Suprapubic skin (tissue), 4 donors: ENCODE data around the gene CENPH. TPM values are rescaled to one million over a fixed set of nuclear protein-coding genes. Genes with fewer than 3 reads are reported as not detected.
A peak's percentile ranks its signal among the peaks of the same experiment; 100 is the strongest.
"Not testable (repeated sequence)": the region's sequence is repeated elsewhere in the genome, so short reads cannot be mapped to it uniquely, and the experiment has no call there.

Experiments
- DNase-seq, 2 donors: peaks; one replicate each; pipeline ENCODE4 v3.0.0-alpha.2; 2019; ENCODE audit warnings: low spot score in 2 of 2
- H3K27ac ChIP-seq: fragments of 200-600 bp; sonication (generic); one replicate; pipeline ENCODE4 v1.5.1; 2019
- H3K27me3 ChIP-seq: fragments of 200-600 bp; sonication (generic); one replicate; pipeline ENCODE4 v1.5.1; 2019
- H3K36me3 ChIP-seq: fragments of 200-600 bp; sonication (generic); one replicate; pipeline ENCODE4 v1.5.1; 2019
- H3K4me1 ChIP-seq: fragments of 200-600 bp; sonication (generic); one replicate; pipeline ENCODE4 v1.5.1; 2019
- H3K4me3 ChIP-seq: fragments of 200-600 bp; sonication (generic); one replicate; pipeline ENCODE4 v1.5.1; 2019; ENCODE audit warnings: mild to moderate bottlenecking
- H3K9me3 ChIP-seq: fragments of 200-600 bp; sonication (generic); one replicate; pipeline ENCODE4 v1.5.1; 2019
- EP300 ChIP-seq: sonication (generic); formaldehyde crosslinking; IDR thresholded peaks from one replicate; pipeline ENCODE4 v1.6.1; 2017; ENCODE audit warnings: antibody characterized with exemption
- POLR2A ChIP-seq, 2 donors: fragments of 450-650 bp; IDR thresholded peaks; one replicate each; pipeline ENCODE4 v1.6.1; 2017; ENCODE audit warnings: antibody characterized with exemption in 2 of 2, mild to moderate bottlenecking in 2 of 2, moderate library complexity in 2 of 2
- POLR2AphosphoS5 ChIP-seq, 3 donors: sonication (generic); formaldehyde crosslinking; IDR thresholded peaks; one replicate each; pipeline ENCODE4 v1.6.1; 2017; ENCODE audit warnings: antibody characterized with exemption in 3 of 3
- WGBS: methylation state at CpG from one replicate; pipeline ENCODE4 v1.1.5; 2018; 5-methylcytosine and 5-hydroxymethylcytosine counted together
- total RNA-seq, 4 donors: library from RNA; depleted of rRNA; stranded (reverse); fragments of >200 nt; gene quantifications; one replicate each; pipeline ENCODE4 v1.1.0, GENCODE V29; 2016
- TF ChIP-seq, protein P1 (sequence below), 2 donors: fragments of 200-600 bp in 1 of 2; fragments of 450-650 bp in 1 of 2; sonication (generic) in 1 of 2; IDR thresholded peaks; one replicate each; pipeline ENCODE4 v1.5.1; 2016 to 2019; ENCODE audit warnings: antibody characterized with exemption in 2 of 2, mild to moderate bottlenecking in 1 of 2, moderate library complexity in 1 of 2

CENPH gene
- total RNA-seq, 4 donors from 2014 or later: 5.4 to 8.5 (median 6.5) TPM

- DNase-seq: no peak
- 96% methylated on average over 6 of the region's 6 CpGs for WGBS
These were observed 41.9 kb downstream of the CENPH start for GRCh38 chr5:69231281-69231680.

DNA sequence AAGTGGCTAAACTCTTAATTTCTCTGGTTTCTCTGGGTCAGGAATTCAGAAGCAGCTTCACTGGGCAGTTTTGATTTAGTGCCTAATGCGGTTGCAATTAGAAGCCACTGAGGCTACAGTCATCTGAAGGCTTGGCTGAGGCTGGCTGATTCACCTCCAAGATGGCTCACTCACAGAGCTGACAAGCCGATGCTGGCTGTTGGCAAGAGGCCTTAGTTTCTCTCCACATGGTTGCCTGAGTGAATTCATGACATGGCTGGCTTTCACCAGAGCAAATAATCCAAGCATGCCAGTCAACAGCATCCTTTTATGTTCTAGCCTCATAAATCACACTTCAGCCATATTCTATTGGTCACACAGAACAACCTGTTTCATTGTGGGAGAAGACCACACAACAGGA, 42.5 kb downstream of the CENPH start:
- TF ChIP-seq POLR2AphosphoS5 (IDR thresholded peaks at IDR 0.05) (no peak), POLR2A (IDR thresholded peaks at IDR 0.05) (no peak), EP300 (no peak)
- TF ChIP-seq, protein P1, sequence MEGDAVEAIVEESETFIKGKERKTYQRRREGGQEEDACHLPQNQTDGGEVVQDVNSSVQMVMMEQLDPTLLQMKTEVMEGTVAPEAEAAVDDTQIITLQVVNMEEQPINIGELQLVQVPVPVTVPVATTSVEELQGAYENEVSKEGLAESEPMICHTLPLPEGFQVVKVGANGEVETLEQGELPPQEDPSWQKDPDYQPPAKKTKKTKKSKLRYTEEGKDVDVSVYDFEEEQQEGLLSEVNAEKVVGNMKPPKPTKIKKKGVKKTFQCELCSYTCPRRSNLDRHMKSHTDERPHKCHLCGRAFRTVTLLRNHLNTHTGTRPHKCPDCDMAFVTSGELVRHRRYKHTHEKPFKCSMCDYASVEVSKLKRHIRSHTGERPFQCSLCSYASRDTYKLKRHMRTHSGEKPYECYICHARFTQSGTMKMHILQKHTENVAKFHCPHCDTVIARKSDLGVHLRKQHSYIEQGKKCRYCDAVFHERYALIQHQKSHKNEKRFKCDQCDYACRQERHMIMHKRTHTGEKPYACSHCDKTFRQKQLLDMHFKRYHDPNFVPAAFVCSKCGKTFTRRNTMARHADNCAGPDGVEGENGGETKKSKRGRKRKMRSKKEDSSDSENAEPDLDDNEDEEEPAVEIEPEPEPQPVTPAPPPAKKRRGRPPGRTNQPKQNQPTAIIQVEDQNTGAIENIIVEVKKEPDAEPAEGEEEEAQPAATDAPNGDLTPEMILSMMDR (IDR thresholded peaks at IDR 0.05): no peak
- no peaks in the 10 kb centered on the region for H3K9me3 ChIP-seq
- WGBS: 56% methylated on average over 2 of the region's 2 CpGs
- H3K36me3 ChIP-seq: peaks cover 31% of the 10 kb centered on the region
- no peak for DNase-seq
- H3K4me1 ChIP-seq: peaks cover 21% of the 10 kb centered on the region
- H3K27me3 ChIP-seq: no peaks in the 10 kb centered on the region
- H3K27ac ChIP-seq: no peak overlapping the region
- no peak overlapping the region for H3K4me3 ChIP-seq

More at GRCh38 chr5:69231281-69231680, 41.9 kb downstream of the CENPH start:
- no peaks in the 10 kb centered on the region for H3K9me3 ChIP-seq
- no peaks in the 10 kb centered on the region for H3K27me3 ChIP-seq
- no peak overlapping the region for H3K4me3 ChIP-seq
- peaks cover 36% of the 10 kb centered on the region for H3K36me3 ChIP-seq
- H3K27ac ChIP-seq: no peak overlapping the region
- H3K4me1 ChIP-seq: peaks cover 15% of the 10 kb centered on the region
- TF ChIP-seq, protein P1 (IDR thresholded peaks at IDR 0.05): no peak
- TF ChIP-seq EP300 (no peak), POLR2A (IDR thresholded peaks at IDR 0.05) (no peak), POLR2AphosphoS5 (IDR thresholded peaks at IDR 0.05) (no peak)

DNA sequence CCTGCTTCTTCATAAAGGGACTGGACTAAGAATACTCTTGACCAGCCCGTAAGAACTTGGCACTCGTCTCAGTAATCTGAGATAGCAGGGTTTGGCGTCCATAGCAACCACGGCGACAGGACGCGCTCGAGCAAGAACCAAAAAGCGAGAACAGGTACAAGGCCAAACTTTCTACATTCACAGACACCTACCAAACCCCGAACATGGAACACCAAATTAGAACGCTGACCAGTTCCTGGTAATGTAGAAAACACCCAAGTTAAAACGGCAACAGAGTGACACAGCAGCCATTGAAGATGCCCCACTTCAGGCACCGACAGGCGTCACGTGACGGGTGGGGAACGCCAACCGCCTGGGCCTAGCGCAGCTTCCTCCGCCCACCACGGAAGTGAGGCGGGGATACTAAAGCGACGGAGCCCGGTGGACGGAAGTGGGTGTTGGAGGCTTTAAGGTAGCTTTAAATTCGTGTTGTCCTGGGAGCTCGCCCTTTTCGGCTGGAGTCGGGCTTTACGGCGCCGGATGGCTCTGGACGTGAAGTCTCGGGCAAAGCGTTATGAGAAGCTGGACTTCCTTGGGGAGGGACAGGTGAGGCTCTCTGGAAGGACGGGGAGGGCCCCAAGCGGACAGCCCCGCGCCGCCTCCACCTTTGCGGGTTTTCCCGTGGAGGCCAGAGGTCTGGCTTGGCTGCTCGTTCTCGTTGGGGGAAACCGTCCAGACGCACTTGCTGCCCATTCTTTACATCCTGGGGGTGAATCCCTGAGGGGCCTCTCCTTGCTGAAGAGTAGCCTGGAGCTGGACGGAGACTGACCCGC, 45.3 kb downstream of the CENPH start, which contains the start of gene CDK7:
CDK7 (plus strand) TSS at position 430 of the 812 bp plus-strand sequence; CDS start at position 520, 90 bp downstream.
- Histone ChIP-seq H3K4me3 (peak within 1 kb of the TSS; percentile 73), H3K36me3 (peaks cover 8% of the 10 kb centered on the region), H3K27me3 (no peaks in the 10 kb centered on the region), H3K9me3 (no peaks in the 10 kb centered on the region), H3K4me1 (peaks cover 38% of the 10 kb centered on the region), H3K27ac (peak within 1 kb of the TSS; percentile 83)
- WGBS: 0% methylated on average over 32 of the region's 49 CpGs
- peak; percentile 96 to 98 for DNase-seq
- peak in 1 of 2 donors; percentile 8 for TF ChIP-seq POLR2A (IDR thresholded peaks at IDR 0.05)
- TF ChIP-seq, protein P1 (IDR thresholded peaks at IDR 0.05): no peak
- TF ChIP-seq POLR2AphosphoS5 (IDR thresholded peaks at IDR 0.05): peak in 2 of 3 donors; percentile 41
- TF ChIP-seq EP300: no peak

DNA sequence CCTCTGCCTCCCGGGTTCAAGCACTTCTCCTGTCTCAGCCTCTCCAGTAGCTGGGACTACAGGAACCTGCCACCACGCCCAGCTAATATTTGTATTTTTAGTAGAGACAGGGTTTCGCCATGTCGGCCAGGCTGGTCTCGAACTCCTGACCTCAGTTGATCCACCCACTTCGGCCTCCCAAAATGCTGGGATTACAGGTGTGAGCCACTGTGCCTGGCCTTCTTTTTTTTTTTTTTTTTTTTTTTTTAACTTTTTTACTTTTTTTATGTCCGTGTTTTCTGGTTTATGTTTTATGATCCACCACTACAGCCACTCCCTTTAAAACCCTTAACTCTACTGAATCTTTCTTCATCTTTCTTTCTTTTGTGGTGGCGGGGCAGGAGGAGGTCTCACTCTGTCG, 47.4 kb downstream of the CENPH start:
- DNase-seq, H3K27me3 ChIP-seq, H3K27ac ChIP-seq, H3K9me3 ChIP-seq, H3K4me3 ChIP-seq, H3K36me3 ChIP-seq: not testable (repeated sequence)
- 73% methylated on average over 9 of the region's 9 CpGs for WGBS
- peaks cover 38% of the 10 kb centered on the region for H3K4me1 ChIP-seq

GRCh38 chr5:69237877-69238276, 48.5 kb downstream of the CENPH start:
- Histone ChIP-seq H3K4me1 (peaks cover 41% of the 10 kb centered on the region), H3K27me3 (no peaks in the 10 kb centered on the region), H3K27ac (no peak overlapping the region), H3K36me3 (peaks cover 9% of the 10 kb centered on the region), H3K9me3 (no peaks in the 10 kb centered on the region), H3K4me3 (no peak overlapping the region)
- TF ChIP-seq EP300 (no peak), POLR2A (IDR thresholded peaks at IDR 0.05) (no peak), POLR2AphosphoS5 (IDR thresholded peaks at IDR 0.05) (no peak)
- TF ChIP-seq, protein P1 (IDR thresholded peaks at IDR 0.05): no peak
- DNase-seq: no peak
- WGBS: 63% methylated on average over 3 of the region's 3 CpGs
